ENCODE measurements around the gene LSM3. TPM values are rescaled to one million over a fixed set of nuclear protein-coding genes. Genes with fewer than 3 reads are reported as not detected.

The LSM3 gene
- total and polyA plus RNA-seq, 11 donors, result 11.6 to 15.9 (median 13.7) TPM

DNA sequence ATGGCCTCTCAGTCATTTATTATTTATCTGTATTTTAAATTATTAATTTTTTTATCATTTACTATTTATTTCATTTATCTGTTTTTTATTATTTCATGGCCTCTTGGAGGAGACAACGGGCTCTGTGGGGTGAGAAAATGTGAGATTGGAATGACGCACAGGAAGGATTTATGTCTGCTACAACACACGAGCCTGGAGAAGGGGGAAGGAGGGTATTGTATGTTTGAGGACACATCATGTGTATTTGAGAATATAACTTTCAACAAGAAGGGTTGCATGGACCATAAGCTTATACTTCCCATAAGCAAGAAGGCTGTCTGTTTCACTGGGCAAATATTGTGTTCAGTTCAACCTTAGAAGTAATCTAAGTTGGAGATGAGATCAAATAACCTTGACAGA, 31.7 kb downstream of the LSM3 start:
- ATAC-seq, result no peak
- no peak for DNase-seq
- peaks cover 0 to 10% (median 2%) of the 10 kb centered on the region in 12 donors for H3K4me1 ChIP-seq
- no peak for TF ChIP-seq POLR2A (IDR thresholded peaks at IDR 0.05)
- TF ChIP-seq, protein P1, sequence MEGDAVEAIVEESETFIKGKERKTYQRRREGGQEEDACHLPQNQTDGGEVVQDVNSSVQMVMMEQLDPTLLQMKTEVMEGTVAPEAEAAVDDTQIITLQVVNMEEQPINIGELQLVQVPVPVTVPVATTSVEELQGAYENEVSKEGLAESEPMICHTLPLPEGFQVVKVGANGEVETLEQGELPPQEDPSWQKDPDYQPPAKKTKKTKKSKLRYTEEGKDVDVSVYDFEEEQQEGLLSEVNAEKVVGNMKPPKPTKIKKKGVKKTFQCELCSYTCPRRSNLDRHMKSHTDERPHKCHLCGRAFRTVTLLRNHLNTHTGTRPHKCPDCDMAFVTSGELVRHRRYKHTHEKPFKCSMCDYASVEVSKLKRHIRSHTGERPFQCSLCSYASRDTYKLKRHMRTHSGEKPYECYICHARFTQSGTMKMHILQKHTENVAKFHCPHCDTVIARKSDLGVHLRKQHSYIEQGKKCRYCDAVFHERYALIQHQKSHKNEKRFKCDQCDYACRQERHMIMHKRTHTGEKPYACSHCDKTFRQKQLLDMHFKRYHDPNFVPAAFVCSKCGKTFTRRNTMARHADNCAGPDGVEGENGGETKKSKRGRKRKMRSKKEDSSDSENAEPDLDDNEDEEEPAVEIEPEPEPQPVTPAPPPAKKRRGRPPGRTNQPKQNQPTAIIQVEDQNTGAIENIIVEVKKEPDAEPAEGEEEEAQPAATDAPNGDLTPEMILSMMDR (IDR thresholded peaks at IDR 0.05), result no peak
- WGBS, 4 donors, result 59 to 88% (median 79%) methylated on average over 3 of the region's 3 CpGs
- no peak overlapping the region for H3K27ac ChIP-seq
- H3K9me3 ChIP-seq, result no peaks in the 10 kb centered on the region
- H3K36me3 ChIP-seq, result no peaks in the 10 kb centered on the region
- no peaks in the 10 kb centered on the region for H3K27me3 ChIP-seq
- intact Hi-C loops (cut with DNase I), result no loop called here
- H3K4me3 ChIP-seq, result no peak overlapping the region

GRCh38 chr3:14210843-14211594, 32.4 kb downstream of the LSM3 start:
- intact Hi-C loops (cut with DNase I), result no loop called here
- H3K9me3 ChIP-seq, result no peaks in the 10 kb centered on the region
- WGBS, 4 donors, result 75 to 83% (median 82%) methylated on average over 4 of the region's 4 CpGs
- ATAC-seq (no peak), DNase-seq (no peak)
- no peak overlapping the region for H3K4me3 ChIP-seq
- TF ChIP-seq, protein P1 (IDR thresholded peaks at IDR 0.05), result no peak
- no peak for TF ChIP-seq POLR2A (IDR thresholded peaks at IDR 0.05)
- H3K27me3 ChIP-seq, result no peaks in the 10 kb centered on the region
- H3K36me3 ChIP-seq, result no peaks in the 10 kb centered on the region
- peaks cover 0 to 7% (median 0%) of the 10 kb centered on the region in 12 donors for H3K4me1 ChIP-seq
- no peak overlapping the region for H3K27ac ChIP-seq

DNA sequence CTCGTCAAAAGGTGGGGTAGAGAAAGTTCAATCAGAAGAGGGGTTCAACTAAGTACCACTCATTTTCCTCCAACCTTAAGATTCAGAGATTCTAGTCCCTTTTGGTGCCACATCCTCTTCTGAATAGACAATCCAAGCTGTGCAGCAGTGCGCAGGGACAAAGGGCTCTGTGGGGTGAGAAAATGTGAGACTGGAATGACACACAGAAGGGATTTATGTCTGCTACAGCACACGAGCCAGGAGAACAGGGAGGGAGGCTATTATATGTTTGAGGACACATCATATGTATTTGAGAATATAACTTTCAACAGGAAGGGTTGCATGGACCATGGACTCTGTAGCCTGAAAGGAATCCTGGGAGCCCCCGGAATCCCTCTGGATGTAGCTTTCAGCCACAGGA, 33.0 kb downstream of the LSM3 start:
- Histone ChIP-seq H3K4me3 (no peak overlapping the region), H3K27me3 (no peaks in the 10 kb centered on the region), H3K9me3 (no peaks in the 10 kb centered on the region), H3K36me3 (no peaks in the 10 kb centered on the region), H3K4me1 (peaks cover 0 to 7% (median 0%) of the 10 kb centered on the region in 12 donors), H3K27ac (no peak overlapping the region)
- no peak for TF ChIP-seq POLR2A (IDR thresholded peaks at IDR 0.05)
- TF ChIP-seq, protein P1 (IDR thresholded peaks at IDR 0.05), result no peak
- intact Hi-C loops (cut with DNase I), result no loop called here
- ATAC-seq (no peak), DNase-seq (no peak)
- WGBS, 4 donors, result 68 to 76% (median 70%) methylated on average over 4 of the region's 4 CpGs

DNA sequence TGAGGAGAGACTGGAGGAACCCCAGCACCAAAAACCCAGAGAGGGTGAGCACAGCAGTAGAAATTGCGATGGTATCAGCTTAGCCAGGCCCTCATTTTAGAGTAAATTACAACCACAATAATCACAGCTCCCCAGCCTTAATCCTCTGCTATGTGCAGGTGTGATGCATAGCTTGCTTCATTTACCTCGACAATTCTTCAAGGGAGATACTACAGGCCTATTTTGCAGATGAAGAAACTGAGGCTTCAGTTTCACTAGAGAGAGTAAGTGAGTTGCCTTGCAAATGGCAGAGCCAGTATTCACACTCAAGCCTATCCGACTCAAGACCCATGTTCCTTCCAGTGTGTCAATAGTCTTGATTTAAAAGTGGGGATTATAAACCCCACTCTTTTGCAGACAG, 33.4 kb downstream of the LSM3 start:
- TF ChIP-seq POLR2A (IDR thresholded peaks at IDR 0.05), result no peak
- TF ChIP-seq, protein P1 (IDR thresholded peaks at IDR 0.05), result no peak
- WGBS, 4 donors, result 71 to 98% (median 92%) methylated on average over 3 of the region's 3 CpGs
- Histone ChIP-seq H3K4me3 (no peak overlapping the region), H3K27ac (no peak overlapping the region), H3K9me3 (no peaks in the 10 kb centered on the region), H3K36me3 (no peaks in the 10 kb centered on the region), H3K4me1 (peaks cover 0 to 7% (median 0%) of the 10 kb centered on the region in 12 donors), H3K27me3 (no peaks in the 10 kb centered on the region)
- intact Hi-C loops (cut with DNase I), result no loop called here
- DNase-seq, result no peak
- no peak for ATAC-seq

Data from heart left ventricle (tissue), 16 donors.